ENCODE measurements around the gene PZP.
"Not testable (repeated sequence)": the region's sequence is repeated elsewhere in the genome, so short reads cannot be mapped to it uniquely, and the experiment has no call there.

PZP gene

GRCh38 chr12:9180810-9181209 is 27.4 kb downstream of the PZP start:
- no peak for FAIRE-seq

DNA sequence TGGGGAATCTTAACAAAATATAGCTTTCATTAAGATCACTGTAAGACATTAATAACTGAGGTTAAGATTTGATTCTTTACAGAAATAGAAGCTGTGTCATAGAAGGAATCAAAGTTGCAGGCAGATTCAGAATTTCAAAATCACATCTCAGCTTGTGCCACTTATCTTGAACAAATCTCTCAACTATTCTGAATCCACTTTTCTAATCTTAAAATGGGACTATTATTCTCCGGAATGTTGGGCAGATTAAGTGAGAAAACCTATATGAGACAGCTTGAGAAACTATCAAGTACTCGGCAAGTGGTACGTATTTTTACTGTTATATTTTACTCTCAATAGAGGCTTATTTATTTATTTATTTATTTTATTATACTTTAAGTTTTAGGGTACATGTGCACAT is 28.4 kb downstream of the PZP start:
- FAIRE-seq: no peak

GRCh38 chr12:9169979-9170634 is 38.1 kb downstream of the PZP start:
- no peak for FAIRE-seq

DNA sequence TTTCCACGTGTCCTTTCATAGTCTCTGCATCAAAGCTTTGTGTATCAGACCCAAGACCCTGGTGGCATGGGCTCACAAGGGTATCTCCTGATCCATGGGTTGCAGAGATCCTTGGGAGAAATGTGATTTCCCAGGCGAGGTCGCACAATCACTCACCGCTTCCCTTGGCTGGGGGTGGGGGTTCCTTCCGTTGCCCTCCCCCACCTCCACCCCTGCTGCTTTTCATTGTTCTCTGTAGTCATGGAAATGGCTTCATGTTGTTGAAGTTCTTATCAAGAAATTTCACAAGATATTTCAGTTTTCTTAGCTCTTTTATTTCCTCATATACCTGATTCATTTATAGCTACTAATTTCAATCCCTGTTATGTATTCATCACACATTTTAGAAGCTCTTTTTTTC is 40.9 kb downstream of the PZP start:
- not testable (repeated sequence) for FAIRE-seq

DNA sequence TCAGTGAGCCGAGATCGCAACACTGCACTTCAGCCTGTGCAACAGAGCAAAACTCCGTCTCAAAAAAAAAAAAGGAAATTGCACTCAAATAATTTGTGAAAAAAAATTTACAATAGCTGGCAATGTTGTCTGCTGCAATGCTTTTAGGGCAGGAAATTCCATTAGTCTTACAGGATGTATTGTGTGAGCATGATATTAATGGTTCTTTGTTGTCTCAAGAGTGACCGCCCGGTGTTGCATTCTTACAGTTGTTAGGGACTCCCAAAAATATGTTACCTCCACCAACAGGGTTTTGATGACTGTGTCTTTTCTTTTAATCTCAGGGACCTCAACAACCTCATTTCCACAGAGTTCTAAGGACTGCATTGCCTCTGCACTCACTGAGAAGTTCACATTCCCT is 44.8 kb downstream of the PZP start:
- no peak for FAIRE-seq

GRCh38 chr12:9156119-9156518 is 52.1 kb downstream of the PZP start:
- FAIRE-seq: no peak

DNA sequence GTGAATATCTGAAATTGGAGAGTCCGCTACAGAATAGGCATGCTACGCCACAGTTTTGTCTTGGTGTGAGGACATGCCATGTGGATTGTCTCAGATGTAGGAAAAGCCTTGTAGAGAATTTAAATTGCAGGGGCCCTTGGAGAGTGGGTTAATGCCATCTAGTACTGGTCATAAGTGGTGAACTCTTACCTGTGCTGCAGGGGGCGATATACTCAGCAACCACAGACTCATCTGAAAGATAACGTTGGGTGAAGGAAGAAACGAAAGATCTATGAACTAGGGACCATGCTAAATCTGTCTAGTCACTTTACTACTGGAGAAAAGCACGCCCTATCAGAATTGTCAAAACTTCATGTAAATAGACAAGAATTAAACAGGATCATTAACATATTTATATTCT is 58.8 kb downstream of the PZP start:
- FAIRE-seq: no peak

DNA sequence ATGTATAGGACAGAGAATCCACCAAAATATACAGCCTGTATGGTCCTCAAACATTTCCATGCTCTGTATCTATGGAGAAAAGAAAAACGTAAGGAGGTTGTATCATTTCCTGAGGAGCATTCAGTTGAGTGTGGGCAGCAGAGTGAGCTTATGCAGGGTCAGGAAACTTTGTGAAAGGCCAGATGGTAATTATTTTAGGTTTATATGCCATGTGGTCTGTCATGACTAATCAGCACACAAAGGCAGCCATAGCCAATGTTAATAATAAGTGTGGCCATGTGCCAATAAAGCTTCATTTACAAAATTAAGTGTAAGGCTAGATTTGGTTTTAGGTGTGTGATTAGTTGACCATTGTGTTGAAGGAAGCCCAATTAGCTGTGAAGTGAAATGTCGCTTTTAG is 59.3 kb downstream of the PZP start:
- FAIRE-seq: no peak

- no peak for FAIRE-seq
These were observed 60.7 kb downstream of the PZP start for GRCh38 chr12:9147461-9147860.

DNA sequence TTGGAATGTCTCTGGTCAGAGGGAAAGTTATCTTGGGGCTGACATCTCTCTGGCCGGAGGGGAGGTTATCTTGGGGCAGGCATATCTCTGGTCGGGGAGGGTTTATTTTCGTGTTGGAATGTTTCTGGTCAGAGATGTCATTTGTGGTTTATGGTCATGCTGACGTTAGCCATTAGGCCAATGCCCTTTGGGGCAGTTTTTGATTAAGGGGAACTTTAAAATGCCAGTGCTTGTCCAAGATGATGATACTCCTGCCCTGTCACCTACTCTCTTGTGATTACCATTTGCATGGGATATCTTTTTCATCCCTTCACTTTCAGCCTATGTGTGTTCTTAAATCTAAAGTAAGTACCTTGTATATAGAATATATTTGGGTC is 63.5 kb downstream of the PZP start:
- FAIRE-seq: no peak

- no peak for FAIRE-seq
These were observed 64.1 kb downstream of the PZP start for GRCh38 chr12:9143929-9144729.

DNA sequence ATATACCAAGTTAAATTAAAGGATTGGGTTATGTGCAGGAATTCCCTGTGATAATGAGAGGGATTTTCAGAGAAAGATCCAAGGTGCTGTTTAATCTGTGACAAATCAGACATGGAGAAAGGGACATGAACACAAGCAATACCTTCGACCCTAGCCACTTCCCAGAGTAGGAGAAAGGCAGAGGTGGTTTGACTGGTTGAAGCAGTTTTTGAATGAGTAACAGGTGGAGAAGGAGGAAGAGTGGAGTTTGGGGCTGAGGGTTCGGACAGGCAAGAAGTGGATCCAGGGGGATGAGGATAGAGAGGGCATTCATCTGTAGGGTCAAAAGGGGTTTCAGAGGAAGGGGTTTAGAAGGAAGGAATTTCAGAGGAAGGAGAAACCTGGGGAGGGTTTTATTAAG is 65.1 kb downstream of the PZP start:
- FAIRE-seq: no peak

DNA sequence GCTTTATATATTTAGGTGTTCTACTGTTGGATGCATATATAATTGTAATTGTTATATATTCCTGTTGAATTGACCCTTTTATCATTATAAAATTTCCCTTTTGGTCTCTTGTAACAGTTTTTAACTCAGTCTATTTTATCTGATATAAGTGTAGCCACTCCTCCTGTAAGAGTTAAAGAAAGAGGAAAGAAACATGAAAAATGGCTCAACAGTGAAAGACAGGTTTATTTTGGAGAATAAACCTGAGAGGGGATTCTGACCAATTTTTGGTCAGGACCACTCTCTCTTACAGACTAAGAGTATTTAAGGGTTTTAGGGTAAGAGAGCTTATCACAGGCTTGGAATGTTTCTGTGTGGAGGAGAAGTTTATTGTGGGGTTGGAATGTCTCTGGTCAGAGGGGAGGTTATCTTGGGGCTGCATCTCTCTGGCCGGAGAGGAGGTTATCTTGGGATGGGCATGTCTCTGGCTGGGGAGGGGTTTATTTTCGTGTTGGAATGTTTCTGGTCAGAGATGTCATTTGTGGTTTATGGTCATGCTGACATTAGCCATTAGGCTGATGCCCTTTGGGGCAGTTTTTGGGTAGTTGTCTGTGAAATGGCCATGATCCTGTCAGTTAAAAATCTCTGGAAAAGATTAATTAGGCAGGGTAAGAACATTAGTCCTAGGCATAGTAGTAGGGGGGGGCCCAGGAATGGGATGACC is 68.5 kb downstream of the PZP start:
- FAIRE-seq: not testable (repeated sequence)

DNA sequence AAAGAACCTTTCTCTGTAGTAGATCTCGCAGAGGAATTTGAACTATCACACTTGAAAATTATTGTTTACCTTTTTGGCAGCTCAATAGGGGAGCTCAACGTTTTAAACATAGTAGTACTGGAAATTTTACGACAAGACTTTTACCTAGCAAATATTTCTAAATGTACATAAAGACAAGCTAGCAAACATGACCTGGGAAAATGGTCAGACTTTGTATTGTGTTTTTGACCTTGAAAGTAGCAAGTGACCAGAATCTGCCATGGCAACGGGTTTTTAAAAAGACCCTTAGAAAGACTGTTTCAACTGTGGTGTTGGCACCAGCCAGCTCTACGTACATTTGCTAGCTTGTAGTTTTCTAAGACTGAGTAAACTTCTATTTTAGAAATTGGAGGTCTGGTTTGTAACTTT is 72.3 kb downstream of the PZP start:
- no peak for FAIRE-seq

DNA sequence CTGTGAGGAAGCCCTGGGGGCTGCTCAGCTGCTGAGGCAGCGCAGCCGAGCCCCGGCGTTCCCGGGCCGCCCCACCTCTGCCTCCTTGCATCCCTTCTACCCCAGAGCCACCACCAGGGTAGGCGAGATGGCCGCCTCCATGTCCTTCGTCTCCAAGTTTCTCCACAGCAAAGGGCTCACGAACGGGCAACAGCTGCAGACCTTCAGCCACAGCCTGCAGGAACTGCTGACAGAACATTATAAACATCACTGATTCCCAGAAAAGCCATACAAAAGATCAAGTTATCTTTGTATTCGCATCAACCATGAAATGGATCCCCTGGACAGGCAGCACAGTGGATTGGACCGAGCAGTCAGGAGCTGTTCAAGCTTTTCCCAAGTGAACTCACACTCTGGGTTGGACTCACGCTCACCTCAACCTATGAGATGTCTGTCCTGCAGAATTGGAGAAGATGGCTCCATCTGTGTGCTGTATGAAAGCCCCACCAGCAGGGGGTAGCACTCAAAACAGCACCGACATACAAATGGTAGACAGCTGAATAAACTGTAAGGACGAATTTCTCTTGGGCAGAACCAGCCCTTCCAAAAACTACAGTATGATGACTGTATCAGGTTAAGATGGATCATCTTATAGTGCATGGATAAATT is 73.1 kb downstream of the PZP start:
- no peak for FAIRE-seq

DNA sequence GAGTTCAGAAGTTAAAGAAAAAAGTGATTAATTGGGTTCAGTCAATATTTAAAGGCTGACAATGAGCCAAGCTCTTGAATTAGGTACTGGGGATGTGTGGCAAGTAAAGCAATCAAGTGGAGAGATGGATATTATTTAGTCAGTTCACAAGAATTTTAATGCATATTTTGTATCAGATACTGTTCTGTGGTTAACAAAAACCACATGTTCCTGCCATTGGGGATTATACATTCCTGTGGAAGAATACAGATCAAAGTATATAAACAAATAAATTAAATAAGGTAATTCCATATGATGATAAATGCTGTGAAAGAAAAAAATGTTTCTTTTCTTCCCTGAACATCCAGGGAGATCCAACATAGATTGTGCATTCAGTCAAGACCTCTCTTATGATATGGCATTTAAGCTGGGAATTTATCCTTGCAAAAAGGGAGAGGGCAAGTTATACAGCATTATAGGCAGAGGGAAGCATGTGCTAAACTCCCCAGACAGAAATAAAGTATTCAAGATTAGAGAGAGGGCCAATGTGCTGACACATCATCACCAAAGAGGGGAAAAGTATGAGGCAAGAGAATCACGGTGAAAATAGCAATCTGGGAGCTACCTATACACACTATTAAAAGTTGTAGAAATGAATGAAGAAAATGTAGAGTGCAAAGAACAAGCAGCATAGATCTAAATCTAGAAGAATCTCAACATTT is 74.8 kb downstream of the PZP start:
- no peak for FAIRE-seq

DNA sequence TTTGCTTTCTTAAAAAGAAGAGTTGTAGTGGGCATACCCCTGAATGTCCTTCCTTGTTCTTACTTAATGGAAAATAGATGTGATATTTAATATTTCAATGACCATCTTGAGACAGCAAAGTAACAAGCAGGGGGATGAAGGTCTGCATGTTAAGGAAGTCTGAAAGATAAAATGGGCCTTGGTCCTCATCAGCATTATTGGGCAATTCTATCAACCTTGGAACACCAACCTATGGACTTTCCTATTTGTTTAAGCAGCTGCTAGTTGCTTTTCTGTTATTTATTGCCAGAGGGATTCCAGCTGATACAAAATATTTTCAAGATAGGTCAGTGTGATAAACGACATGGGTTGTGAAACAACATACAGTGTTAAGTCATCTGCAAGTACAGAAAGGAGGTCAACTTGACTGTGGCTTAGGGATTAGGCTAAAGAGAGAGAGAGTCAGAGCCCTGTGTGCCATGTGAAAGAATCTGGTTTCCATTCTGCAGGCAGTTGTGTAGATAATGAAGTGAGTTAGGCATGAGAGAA is 76.1 kb downstream of the PZP start:
- no peak for FAIRE-seq

DNA sequence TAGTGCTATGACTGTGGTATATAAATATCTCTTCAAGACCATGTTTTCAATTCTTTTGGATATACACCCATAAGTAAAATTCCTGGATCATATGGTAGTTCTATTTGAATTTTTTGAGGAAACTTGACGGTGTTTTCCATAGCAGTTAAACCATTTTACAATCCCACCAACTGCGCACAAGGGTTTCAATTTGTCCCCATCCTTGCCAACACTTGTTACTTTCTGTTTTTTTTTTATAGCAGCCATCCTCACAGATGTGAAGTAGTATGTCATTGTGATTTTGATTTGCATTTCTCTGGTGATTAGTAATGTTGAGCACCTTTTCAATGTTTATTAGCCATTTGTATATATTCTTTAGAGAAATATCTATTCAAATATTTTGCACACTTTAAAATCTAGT is 78.0 kb downstream of the PZP start:
- no peak for FAIRE-seq

DNA sequence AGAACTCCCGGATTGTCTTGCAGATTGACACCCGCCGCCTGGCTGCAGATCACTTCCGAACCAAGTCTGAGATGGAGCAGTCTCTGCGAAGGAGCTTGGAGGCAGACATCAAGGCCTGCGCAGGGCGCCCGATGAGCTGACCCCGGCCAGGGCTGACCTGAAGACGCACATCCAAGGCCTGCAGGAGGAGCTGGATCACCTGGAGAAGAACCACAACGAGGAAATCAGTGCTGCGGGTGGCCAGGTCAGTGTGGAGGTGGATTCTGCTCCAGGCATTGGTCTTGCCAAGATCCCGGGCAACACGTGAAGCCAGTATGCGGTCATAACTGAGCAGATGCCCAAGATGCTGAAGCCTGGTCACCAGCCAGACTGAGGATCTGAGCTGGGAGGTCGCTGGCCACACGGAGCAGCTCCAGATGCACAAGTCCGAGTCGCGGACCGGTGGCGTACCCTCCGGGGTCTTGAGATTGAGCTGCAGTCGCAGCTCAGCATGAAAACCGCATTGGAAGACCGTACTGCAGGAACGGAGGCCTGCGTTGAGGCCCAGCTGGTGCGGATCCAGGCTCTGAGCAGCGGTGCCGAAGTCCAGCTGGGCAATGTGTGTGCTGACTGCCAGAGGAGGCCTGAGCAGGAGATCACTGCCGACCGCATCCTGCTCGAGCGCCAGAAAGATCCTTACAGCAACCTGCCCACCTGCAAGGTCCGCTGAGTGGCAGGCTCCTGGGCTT is 80.1 kb downstream of the PZP start:
- FAIRE-seq: no peak

DNA sequence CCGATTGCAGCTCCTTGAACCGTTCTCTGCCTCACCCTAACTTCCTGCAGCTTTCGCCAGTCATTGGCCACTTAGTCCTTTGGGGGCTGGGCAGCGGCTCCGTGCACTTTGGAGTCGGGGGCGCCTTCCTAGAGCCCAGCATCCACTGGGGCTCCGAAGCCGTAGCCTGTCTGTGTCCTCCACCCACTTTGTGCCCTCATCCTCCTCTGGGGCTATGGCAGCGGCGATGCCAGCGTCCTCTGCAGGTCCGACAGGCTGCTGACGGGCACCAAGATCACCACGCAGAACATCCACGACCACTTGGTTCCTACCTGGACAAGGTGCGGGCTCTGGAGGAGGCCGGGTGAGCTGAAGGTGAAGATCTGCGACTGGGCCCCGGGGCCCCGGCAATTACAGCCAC is 80.7 kb downstream of the PZP start:
- no peak for FAIRE-seq

GRCh38 chr12:9124383-9125031 is 83.7 kb downstream of the PZP start:
- no peak for FAIRE-seq

Data from islet of Langerhans (tissue), 1 donor.